Left hindlimb (tissue), 1 donor: Measurements from ENCODE around the gene SHPK.

Source experiments
- DNase-seq: peaks from one replicate; pipeline ENCODE4 v3.0.0-alpha.2; 2018

The SHPK gene

DNA sequence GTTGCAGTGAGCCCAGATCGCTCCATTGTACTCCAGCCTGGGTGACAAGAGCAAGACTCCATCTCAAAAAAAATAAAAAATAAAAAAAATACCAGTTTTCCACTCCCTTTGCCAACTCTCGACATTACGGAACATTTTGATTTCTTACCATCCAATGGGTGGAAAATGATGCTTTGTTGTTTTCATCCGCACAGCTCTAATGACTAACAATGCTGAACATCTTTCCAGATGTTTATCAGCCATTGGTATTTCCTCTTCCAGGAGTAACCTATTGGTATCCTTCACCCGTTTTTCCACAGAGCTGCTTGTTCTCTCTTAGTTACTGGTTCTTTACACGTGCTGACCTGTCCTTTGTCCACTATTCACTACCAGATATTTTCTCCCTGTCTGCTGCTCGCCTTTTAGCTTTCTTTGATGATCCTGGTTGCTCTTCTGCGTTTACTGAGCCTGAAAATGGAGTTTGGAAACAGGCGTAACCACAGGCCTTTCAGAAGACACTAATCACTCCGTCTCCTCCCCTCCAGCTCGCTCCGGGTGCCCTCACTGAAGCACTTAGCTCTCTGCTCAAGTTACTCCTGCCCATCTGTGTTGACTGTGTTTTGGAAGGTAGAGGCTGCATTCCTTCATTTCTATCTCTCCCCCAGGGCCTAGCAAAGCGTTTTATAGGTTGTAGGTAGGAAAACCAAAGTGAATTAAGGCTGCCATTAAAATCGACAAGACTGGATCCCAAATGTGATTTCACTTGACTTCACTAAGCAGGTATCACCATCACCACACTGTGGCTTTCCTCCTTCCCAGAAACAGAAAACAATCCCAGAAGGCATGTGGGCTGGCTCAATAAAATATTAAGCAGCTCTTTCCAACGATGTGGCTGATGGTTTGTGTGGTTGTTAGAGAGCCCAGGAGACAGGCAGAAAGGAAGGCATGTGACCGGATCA is 8.9 kb downstream of the SHPK start:
- DNase-seq, result no peak

- peak; percentile 27 for DNase-seq
Measured at GRCh38 chr17:3622977-3623594, 13.0 kb downstream of the SHPK start.

GRCh38 chr17:3621146-3621720 is 14.8 kb downstream of the SHPK start:
- DNase-seq, result peak; percentile 7

GRCh38 chr17:3615160-3615870 is 20.7 kb downstream of the SHPK start:
- DNase-seq, result peak; percentile 18

- DNase-seq, result peak; percentile 14
Measured at GRCh38 chr17:3613124-3613523, 22.9 kb downstream of the SHPK start.

- DNase-seq, result peak; percentile 17
Measured at GRCh38 chr17:3610523-3610922, 25.5 kb downstream of the SHPK start.

- DNase-seq, result peak; percentile 6
Measured at GRCh38 chr17:3609689-3610088, 26.4 kb downstream of the SHPK start.

- peak; percentile 24 for DNase-seq
Measured at GRCh38 chr17:3603870-3604259, 32.2 kb downstream of the SHPK start.

DNA sequence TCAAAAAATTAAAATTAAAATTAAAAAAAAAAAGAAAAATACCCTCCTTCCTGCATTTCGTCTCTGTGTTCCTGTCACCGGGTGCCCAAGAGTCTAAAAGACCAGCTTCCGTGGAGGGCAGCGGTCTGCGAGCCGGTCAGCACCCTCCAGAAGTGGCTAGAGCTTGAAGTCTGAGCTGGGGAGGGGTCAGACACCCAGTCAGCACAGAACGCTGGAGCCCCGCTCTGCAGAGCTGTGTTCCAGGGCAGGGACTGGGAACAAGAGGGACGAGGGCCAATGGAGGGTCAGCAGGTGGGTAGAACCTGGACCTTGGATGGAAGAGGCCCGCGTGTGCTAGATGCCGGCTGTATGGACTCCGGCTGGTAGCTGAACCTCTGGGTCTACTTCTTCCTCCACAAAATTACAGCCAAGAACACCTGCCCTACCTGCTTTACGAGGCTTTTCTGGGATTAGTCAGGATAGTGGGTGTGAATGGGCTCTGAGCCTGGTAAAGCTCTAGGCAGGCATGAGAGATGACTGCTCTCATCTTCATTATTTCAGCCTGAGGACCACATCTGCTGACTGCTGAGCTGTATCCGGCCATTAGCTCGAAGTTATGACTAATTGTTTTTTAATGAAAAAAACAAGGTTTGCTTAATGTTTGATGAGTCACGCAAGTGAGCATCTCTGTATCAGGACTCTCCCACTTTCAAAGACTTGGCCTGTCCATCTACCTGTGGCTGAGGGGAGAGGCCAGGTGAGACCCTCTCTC is 32.8 kb downstream of the SHPK start:
- peak; percentile 20 for DNase-seq

GRCh38 chr17:3602499-3602898 is 33.6 kb downstream of the SHPK start:
- peak; percentile 11 for DNase-seq

GRCh38 chr17:3600529-3601205 is 35.4 kb downstream of the SHPK start:
- DNase-seq, result peak; percentile 21

GRCh38 chr17:3598078-3598477 is 38.0 kb downstream of the SHPK start:
- DNase-seq, result peak; percentile 5

DNA sequence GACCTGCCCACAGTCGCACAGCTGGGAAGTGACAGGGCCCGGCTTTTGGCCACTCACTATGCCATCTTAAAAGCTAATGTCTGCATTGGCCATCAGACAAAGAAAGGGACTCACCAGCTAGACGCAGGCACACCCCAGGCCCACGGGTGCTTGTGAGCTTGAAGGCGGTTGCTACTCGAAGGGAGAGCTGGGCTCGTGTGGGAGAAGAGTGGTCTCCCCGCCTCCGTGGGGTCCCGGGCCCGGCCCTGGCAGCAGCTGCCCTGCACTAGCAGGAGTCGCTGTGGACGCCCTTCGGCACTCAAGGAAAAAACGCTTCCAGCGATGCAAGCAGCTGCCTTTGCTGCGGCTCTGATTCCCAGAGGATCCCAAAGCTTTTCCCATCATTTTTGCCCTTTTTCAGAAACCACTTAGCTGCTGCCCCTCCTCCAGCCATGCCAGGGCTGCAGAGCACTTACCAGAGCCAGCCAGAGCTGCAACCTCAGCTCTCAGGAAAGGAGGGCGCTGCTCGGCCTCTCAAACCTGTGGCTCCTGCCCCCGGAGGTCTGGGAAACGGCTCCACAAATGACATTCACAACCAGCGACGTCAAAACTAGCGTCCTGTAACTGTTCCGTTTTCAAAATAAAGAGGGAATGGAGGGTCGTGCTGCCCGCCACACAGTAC is 39.1 kb downstream of the SHPK start:
- peak; percentile 34 for DNase-seq

- no peak for DNase-seq
Measured at GRCh38 chr17:3594976-3595375, 41.1 kb downstream of the SHPK start.

DNA sequence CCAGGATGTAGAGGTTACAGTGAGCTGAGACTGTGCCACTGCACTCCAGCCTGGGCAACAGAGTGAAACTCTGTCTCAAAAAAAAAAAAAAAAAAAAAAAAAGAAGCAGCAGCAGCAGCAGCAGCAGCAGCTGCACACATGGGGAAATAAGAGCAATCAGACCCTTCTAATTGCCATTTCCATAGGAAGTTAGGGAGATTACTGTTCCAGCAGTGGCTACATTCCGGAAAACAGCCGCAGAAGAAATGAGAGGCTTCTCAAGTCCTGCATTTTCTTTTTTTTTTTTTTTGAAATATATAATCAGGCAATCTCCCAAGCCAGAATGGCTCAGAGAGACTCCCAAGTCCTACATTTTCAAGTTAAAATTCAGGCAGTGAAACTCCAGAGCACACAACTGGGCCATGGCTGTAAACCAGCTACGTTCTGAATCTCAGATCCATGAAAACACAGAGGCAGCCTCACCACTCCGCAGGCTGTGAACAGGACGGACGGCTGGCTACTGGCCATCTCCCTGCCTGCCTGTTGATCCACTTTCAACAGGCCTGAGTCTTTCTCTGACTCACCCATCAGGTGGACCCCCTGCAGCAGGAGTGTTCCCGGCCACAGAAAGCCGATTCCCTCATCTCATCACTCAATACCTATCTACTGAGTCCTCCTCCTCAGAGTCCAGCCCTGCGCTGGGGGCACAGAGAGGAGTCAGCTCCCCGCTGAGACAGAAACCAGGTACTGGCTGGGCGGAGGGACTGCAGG is 41.8 kb downstream of the SHPK start:
- peak; percentile 40 for DNase-seq

DNA sequence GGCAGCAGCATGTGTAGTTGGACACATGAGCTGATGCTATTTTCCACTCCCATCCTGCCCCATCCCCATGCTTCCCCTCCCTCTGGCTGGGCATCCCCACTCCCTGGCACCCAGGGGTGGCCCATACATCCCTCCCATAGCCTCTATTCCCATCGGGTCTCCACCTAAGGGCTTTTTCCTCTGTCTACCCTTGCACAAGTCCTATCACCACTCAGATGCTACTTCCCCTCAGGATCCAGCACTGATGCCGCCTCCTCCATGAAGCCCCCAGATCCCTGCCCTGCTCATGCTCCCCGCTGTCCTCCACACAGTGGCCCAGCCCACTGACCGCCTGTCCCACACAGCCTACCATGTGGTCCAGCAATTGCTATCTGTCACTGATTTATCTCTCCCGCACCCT is 42.7 kb downstream of the SHPK start:
- DNase-seq, result peak; percentile 17

DNA sequence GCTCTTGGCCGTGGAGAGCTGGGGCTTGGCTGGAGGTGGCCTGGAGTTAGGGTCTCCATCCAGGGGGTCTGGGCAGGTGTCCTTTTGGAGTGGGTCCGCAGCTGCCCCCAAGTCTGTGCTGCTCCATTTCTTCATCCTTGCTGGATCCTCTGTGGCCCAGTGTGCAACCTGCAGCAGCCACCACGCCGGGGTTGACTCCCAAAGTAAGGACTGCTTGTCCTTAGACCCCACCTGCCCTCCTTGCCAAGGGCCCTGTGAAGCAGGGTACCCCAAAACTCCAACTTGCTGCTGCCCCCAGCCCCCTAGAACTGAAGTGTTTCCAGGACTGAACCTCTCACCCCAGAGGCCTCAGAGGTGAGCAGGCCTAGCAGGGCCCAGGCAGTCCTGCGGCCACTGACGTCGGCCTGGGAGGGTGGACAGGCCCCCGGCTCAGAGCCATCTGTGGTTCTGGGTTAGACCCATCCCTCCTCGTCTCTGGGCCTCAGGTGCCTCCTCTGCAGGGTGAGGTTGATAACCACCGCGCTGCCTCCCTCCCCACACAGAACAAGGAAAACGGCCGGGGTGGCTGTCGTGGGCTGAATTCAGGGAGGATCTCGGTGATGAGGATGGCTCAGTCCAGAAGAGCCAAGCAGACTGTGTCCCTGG is 43.7 kb downstream of the SHPK start:
- DNase-seq, result peak; percentile 21

- DNase-seq, result peak; percentile 14
Measured at GRCh38 chr17:3590768-3591167, 45.3 kb downstream of the SHPK start.

- DNase-seq, result peak; percentile 15
Measured at GRCh38 chr17:3590231-3590630, 45.8 kb downstream of the SHPK start.

- no peak for DNase-seq
Measured at GRCh38 chr17:3589784-3590183, 46.3 kb downstream of the SHPK start.
